HCEC 1CT (cell line): ENCODE measurements around the gene GPR26.

ENCODE experiments used
- DNase-seq: peaks from one replicate; pipeline ENCODE4 v3.0.0-alpha.2; 2017

Gene GPR26

GRCh38 chr10:123666318-123667236 lies at the start of gene GPR26:
TSS of gene GPR26 (plus strand) at chr10:123666355. CDS start at chr10:123666408, 53 bp downstream.
- no peak for DNase-seq

GRCh38 chr10:123618224-123618623 lies 47.9 kb upstream of the GPR26 start:
- no peak for DNase-seq

- DNase-seq, result no peak
Observed at GRCh38 chr10:123619067-123619855, 46.9 kb upstream of the GPR26 start.

- no peak for DNase-seq
Observed at GRCh38 chr10:123620621-123621020, 45.5 kb upstream of the GPR26 start.

- no peak for DNase-seq
Observed at GRCh38 chr10:123621492-123621891, 44.7 kb upstream of the GPR26 start.

- no peak for DNase-seq
Observed at GRCh38 chr10:123621916-123622315, 44.2 kb upstream of the GPR26 start.

- DNase-seq, result no peak
Observed at GRCh38 chr10:123622381-123622780, 43.8 kb upstream of the GPR26 start.

GRCh38 chr10:123624086-123624485 lies 42.1 kb upstream of the GPR26 start:
- DNase-seq, result no peak

GRCh38 chr10:123633106-123633505 lies 33.0 kb upstream of the GPR26 start:
- no peak for DNase-seq

- DNase-seq, result no peak
Observed at GRCh38 chr10:123633636-123634035, 32.5 kb upstream of the GPR26 start.

- DNase-seq, result no peak
Observed at GRCh38 chr10:123634221-123634620, 31.9 kb upstream of the GPR26 start.

GRCh38 chr10:123635131-123635530 lies 31.0 kb upstream of the GPR26 start:
- no peak for DNase-seq

GRCh38 chr10:123635745-123636144 lies 30.4 kb upstream of the GPR26 start:
- DNase-seq, result no peak

- no peak for DNase-seq
Observed at GRCh38 chr10:123636598-123637325, 29.4 kb upstream of the GPR26 start.

GRCh38 chr10:123637326-123637880 lies 28.8 kb upstream of the GPR26 start:
- no peak for DNase-seq

GRCh38 chr10:123639131-123639530 lies 27.0 kb upstream of the GPR26 start:
- DNase-seq, result no peak

- DNase-seq, result no peak
Observed at GRCh38 chr10:123640016-123640535, 26.1 kb upstream of the GPR26 start.

GRCh38 chr10:123642293-123642692 lies 23.9 kb upstream of the GPR26 start:
- no peak for DNase-seq

GRCh38 chr10:123642697-123643096 lies 23.5 kb upstream of the GPR26 start:
- no peak for DNase-seq

- DNase-seq, result no peak
Observed at GRCh38 chr10:123643315-123643714, 22.8 kb upstream of the GPR26 start.

GRCh38 chr10:123645016-123645415 lies 21.1 kb upstream of the GPR26 start:
- DNase-seq, result no peak

- no peak for DNase-seq
Observed at GRCh38 chr10:123645615-123646014, 20.5 kb upstream of the GPR26 start.

GRCh38 chr10:123648595-123648994 lies 17.6 kb upstream of the GPR26 start:
- no peak for DNase-seq
